Measurements from ENCODE around the gene AUTS2. TPM values are rescaled to one million over a fixed set of nuclear protein-coding genes. Genes with fewer than 3 reads are reported as not detected.

AUTS2 gene
- polyA plus RNA-seq, 1 donor from 2014 or later = 97.3 TPM

DNA sequence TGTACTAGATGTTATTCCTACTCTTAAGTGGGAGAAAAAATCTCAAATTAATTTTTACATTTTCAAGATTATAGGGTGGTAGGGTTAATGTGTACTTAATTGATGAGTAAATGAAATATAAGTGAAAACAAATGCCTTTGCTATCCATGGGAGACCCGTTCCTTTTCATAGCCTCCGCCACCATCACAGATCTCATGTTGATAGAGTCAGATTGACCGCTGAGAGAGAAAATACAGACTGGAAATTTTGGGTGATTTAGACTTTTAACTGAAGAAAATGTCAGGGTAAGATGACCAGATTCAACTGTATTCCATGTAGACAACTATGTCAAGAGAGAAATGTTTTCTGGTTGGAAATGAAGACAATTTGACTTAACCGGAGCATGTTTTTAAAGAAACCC is 446.2 kb downstream of the AUTS2 start:
- Histone ChIP-seq H3K36me3 (ENCODE audit: insufficient read depth, low read length) (no peaks in the 10 kb centered on the region), H3F3A (ENCODE audit: insufficient read depth, low read length, poor library complexity, severe bottlenecking) (no peaks in the 10 kb centered on the region), H3K79me2 (replicated peaks; ENCODE audit: insufficient read depth, low read length) (peaks cover 19% of the 10 kb centered on the region), H4K20me1 (ENCODE audit: insufficient read depth) (no peaks in the 10 kb centered on the region), H3K27me3 (ENCODE audit: insufficient read depth, low read depth, low read length) (no peaks in the 10 kb centered on the region), H3K4me3 (ENCODE audit: low read length) (no peak overlapping the region), H2AFZ (ENCODE audit: low read depth, low read length) (no peak overlapping the region), H3K4me2 (ENCODE audit: low read length) (no peak overlapping the region), H3K9me2 (ENCODE audit: insufficient read depth, low read length) (no peaks in the 10 kb centered on the region), H3K9ac (ENCODE audit: low read length) (no peak overlapping the region), H3K9me3 (ENCODE audit: low read length) (no peaks in the 10 kb centered on the region), H3K27ac (ENCODE audit: low read length) (no peak overlapping the region)
- TF ChIP-seq POLR2AphosphoS5 (IDR thresholded peaks at IDR 0.05) (no peak), EP300 (conservative IDR thresholded peaks at IDR 0.05; ENCODE audit: poor library complexity, severe bottlenecking) (no peak), SMC3 (conservative IDR thresholded peaks at IDR 0.05; ENCODE audit: poor library complexity) (no peak), RAD21 (conservative IDR thresholded peaks at IDR 0.05) (no peak), MXI1 (conservative IDR thresholded peaks at IDR 0.05; ENCODE audit: poor library complexity, severe bottlenecking) (no peak), TAF1 (IDR thresholded peaks at IDR 0.05; ENCODE audit: low read depth) (no peak), EZH2 (IDR thresholded peaks at IDR 0.05; ENCODE audit: borderline replicate concordance, insufficient read depth, low read length, poor library complexity, severe bottlenecking) (no peak)
- TF ChIP-seq, protein P1, sequence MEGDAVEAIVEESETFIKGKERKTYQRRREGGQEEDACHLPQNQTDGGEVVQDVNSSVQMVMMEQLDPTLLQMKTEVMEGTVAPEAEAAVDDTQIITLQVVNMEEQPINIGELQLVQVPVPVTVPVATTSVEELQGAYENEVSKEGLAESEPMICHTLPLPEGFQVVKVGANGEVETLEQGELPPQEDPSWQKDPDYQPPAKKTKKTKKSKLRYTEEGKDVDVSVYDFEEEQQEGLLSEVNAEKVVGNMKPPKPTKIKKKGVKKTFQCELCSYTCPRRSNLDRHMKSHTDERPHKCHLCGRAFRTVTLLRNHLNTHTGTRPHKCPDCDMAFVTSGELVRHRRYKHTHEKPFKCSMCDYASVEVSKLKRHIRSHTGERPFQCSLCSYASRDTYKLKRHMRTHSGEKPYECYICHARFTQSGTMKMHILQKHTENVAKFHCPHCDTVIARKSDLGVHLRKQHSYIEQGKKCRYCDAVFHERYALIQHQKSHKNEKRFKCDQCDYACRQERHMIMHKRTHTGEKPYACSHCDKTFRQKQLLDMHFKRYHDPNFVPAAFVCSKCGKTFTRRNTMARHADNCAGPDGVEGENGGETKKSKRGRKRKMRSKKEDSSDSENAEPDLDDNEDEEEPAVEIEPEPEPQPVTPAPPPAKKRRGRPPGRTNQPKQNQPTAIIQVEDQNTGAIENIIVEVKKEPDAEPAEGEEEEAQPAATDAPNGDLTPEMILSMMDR (IDR thresholded peaks at IDR 0.05; ENCODE audit: poor library complexity, severe bottlenecking) = no peak
- TF ChIP-seq, protein P2, sequence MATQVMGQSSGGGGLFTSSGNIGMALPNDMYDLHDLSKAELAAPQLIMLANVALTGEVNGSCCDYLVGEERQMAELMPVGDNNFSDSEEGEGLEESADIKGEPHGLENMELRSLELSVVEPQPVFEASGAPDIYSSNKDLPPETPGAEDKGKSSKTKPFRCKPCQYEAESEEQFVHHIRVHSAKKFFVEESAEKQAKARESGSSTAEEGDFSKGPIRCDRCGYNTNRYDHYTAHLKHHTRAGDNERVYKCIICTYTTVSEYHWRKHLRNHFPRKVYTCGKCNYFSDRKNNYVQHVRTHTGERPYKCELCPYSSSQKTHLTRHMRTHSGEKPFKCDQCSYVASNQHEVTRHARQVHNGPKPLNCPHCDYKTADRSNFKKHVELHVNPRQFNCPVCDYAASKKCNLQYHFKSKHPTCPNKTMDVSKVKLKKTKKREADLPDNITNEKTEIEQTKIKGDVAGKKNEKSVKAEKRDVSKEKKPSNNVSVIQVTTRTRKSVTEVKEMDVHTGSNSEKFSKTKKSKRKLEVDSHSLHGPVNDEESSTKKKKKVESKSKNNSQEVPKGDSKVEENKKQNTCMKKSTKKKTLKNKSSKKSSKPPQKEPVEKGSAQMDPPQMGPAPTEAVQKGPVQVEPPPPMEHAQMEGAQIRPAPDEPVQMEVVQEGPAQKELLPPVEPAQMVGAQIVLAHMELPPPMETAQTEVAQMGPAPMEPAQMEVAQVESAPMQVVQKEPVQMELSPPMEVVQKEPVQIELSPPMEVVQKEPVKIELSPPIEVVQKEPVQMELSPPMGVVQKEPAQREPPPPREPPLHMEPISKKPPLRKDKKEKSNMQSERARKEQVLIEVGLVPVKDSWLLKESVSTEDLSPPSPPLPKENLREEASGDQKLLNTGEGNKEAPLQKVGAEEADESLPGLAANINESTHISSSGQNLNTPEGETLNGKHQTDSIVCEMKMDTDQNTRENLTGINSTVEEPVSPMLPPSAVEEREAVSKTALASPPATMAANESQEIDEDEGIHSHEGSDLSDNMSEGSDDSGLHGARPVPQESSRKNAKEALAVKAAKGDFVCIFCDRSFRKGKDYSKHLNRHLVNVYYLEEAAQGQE (IDR thresholded peaks at IDR 0.05; ENCODE audit: borderline replicate concordance) = no peak

DNA sequence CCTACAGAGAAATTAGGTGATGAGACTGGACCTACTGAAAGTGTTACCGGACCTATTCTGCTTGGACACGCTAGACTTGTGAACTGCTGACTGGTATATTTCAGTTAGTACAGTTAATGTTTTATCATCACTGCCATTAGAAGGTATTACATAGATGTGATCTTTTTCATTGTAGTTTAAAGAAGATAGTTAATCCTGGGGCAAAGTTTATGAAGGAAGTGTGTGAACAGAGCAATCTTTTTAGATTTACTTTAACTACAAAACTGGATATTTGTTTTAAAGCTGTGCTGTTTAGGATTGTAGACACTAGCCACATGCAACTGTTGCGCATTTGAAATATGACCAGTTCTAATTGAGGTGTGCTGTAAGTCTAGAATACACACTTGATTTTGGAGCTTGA is 446.7 kb downstream of the AUTS2 start:
- Histone ChIP-seq H3K36me3 (ENCODE audit: insufficient read depth, low read length) (no peaks in the 10 kb centered on the region), H2AFZ (ENCODE audit: low read depth, low read length) (no peak overlapping the region), H3K9me3 (ENCODE audit: low read length) (no peaks in the 10 kb centered on the region), H3K27me3 (ENCODE audit: insufficient read depth, low read depth, low read length) (no peaks in the 10 kb centered on the region), H3K9ac (ENCODE audit: low read length) (no peak overlapping the region), H3K9me2 (ENCODE audit: insufficient read depth, low read length) (no peaks in the 10 kb centered on the region), H3K4me2 (ENCODE audit: low read length) (no peak overlapping the region), H3K27ac (ENCODE audit: low read length) (no peak overlapping the region), H3K4me3 (ENCODE audit: low read length) (no peak overlapping the region), H3K79me2 (replicated peaks; ENCODE audit: insufficient read depth, low read length) (peaks cover 19% of the 10 kb centered on the region), H3F3A (ENCODE audit: insufficient read depth, low read length, poor library complexity, severe bottlenecking) (no peaks in the 10 kb centered on the region), H4K20me1 (ENCODE audit: insufficient read depth) (no peaks in the 10 kb centered on the region)
- TF ChIP-seq, protein P1 (IDR thresholded peaks at IDR 0.05; ENCODE audit: poor library complexity, severe bottlenecking) = no peak
- no peak for TF ChIP-seq EZH2 (IDR thresholded peaks at IDR 0.05; ENCODE audit: borderline replicate concordance, insufficient read depth, low read length, poor library complexity, severe bottlenecking)
- TF ChIP-seq MXI1 (conservative IDR thresholded peaks at IDR 0.05; ENCODE audit: poor library complexity, severe bottlenecking) = no peak
- TF ChIP-seq, protein P2 (IDR thresholded peaks at IDR 0.05; ENCODE audit: borderline replicate concordance) = no peak
- TF ChIP-seq TAF1 (IDR thresholded peaks at IDR 0.05; ENCODE audit: low read depth) = no peak
- TF ChIP-seq EP300 (conservative IDR thresholded peaks at IDR 0.05; ENCODE audit: poor library complexity, severe bottlenecking) = no peak
- TF ChIP-seq POLR2AphosphoS5 (IDR thresholded peaks at IDR 0.05) = no peak
- TF ChIP-seq RAD21 (conservative IDR thresholded peaks at IDR 0.05) = no peak
- TF ChIP-seq SMC3 (conservative IDR thresholded peaks at IDR 0.05; ENCODE audit: poor library complexity) = no peak
